Fibroblast of lung (primary cell): ENCODE data around the gene TMEM161A. TPM values are rescaled to one million over a fixed set of nuclear protein-coding genes. Genes with fewer than 3 reads are reported as not detected.

ENCODE experiments used
- DNase-seq, 2 donors: peaks; one replicate each; pipeline versions ENCODE4 v3.0.0 to v3.0.0-alpha.2; 2010; ENCODE audit warnings: low read depth in 2 of 2
- H2AFZ ChIP-seq: 2 replicates; pipeline ENCODE4 v1.5.1; 2012; ENCODE audit warnings: low read length, control low read depth, inconsistent platforms
- H3K27ac ChIP-seq: 2 replicates; pipeline ENCODE4 v1.5.1; 2011; ENCODE audit warnings: low read length, control low read depth; ENCODE audit not compliant: insufficient read depth
- H3K27me3 ChIP-seq: 2 replicates; pipeline ENCODE4 v1.5.1; 2011; ENCODE audit warnings: mild to moderate bottlenecking, low read length; ENCODE audit not compliant: control insufficient read depth, insufficient read depth
- H3K36me3 ChIP-seq: 2 replicates; pipeline ENCODE4 v1.5.1; 2011; ENCODE audit warnings: low read length; ENCODE audit not compliant: control insufficient read depth, insufficient read depth
- H3K4me1 ChIP-seq: 2 replicates; pipeline ENCODE4 v1.5.1; 2011; ENCODE audit warnings: low read length; ENCODE audit not compliant: control insufficient read depth, insufficient read depth; ENCODE audit errors: extremely low read depth
- H3K4me2 ChIP-seq: 2 replicates; pipeline ENCODE4 v1.5.1; 2011; ENCODE audit warnings: low read length, control low read depth; ENCODE audit not compliant: insufficient read depth; ENCODE audit errors: extremely low read depth
- H3K4me3 ChIP-seq, 4 experiments: fragments of 200-600 bp in 1 of 4; sonication (generic) in 1 of 4; replicated peaks in 1 of 4; 2 replicates each; pipeline ENCODE4 v1.5.1; 2011 to 2016; ENCODE audit warnings: low read length in 4 of 4, low read depth in 3 of 4, mild to moderate bottlenecking in 3 of 4, control low read depth in 2 of 4, inconsistent platforms in 1 of 4, mixed read lengths in 1 of 4; ENCODE audit not compliant: insufficient read depth in 1 of 4; ENCODE audit errors: control extremely low read depth in 1 of 4
- H3K79me2 ChIP-seq: 2 replicates; pipeline ENCODE4 v1.5.1; 2012; ENCODE audit warnings: mild to moderate bottlenecking, low read length, inconsistent platforms; ENCODE audit not compliant: control insufficient read depth, insufficient read depth
- H3K9ac ChIP-seq: 2 replicates; pipeline ENCODE4 v1.5.1; 2011; ENCODE audit warnings: mild to moderate bottlenecking, low read length, control low read depth; ENCODE audit not compliant: insufficient read depth
- H3K9me3 ChIP-seq: 2 replicates; pipeline ENCODE4 v1.5.1; 2012; ENCODE audit warnings: low read depth, low read length; ENCODE audit not compliant: control insufficient read depth, insufficient read depth
- H4K20me1 ChIP-seq: 2 replicates; pipeline ENCODE4 v1.5.1; 2011; ENCODE audit warnings: low read length; ENCODE audit not compliant: control insufficient read depth, insufficient read depth; ENCODE audit errors: extremely low read depth
- EZH2 ChIP-seq: IDR thresholded peaks from 2 replicates; pipeline ENCODE4 v1.5.1; 2012; ENCODE audit warnings: low read length, control low read depth, mild to moderate bottlenecking; ENCODE audit errors: missing control alignments
- polyA plus RNA-seq, 2 donors: library from polyadenylated mRNA; depleted of rRNA in 1 of 2; stranded (reverse) in 1 of 2; unstranded in 1 of 2; fragments of >200 nt; gene quantifications; 2 replicates each; pipeline ENCODE4 v1.2.1, GENCODE V29; 2011 to 2012; ENCODE audit warnings: missing spikeins in 1 of 2
- total RNA-seq: library from RNA; depleted of rRNA; stranded (reverse); fragments of >200 nt; gene quantifications from 2 replicates; pipeline ENCODE4 v1.2.1, GENCODE V29; 2014
- TF ChIP-seq, protein P1 (sequence below), 2 donors: IDR thresholded peaks in 1 of 2; conservative IDR thresholded peaks in 1 of 2; 1 replicate in 1 of 2; 2 replicates in 1 of 2; pipeline ENCODE4 v1.5.1; 2011 to 2012; ENCODE audit warnings: low read length in 2 of 2, control low read depth in 1 of 2, inconsistent platforms in 1 of 2, low read depth in 1 of 2, mild to moderate bottlenecking in 1 of 2

TMEM161A gene
- total and polyA plus RNA-seq, 2 donors (not counting 1 experiment from before 2014, with no cell fraction given) = 9.4 to 23.8 TPM

DNA sequence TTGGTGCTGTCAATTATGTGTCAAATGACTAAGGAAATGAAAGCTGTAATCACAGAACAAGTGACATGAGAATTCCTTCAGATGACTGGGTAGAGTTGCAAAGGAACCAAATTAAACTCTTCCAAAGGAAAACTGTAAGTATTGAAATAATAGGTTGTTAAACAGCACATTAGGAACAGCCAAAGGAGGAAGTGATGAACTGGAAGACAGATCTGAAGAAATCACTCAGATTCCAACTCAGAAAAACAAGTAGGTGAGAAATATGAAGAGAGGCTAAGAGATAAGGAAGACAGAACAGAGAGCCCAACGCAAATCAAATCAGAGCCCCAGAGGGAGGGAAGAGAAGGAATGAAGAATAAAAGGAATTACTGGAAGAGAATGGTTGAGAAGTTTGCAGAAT, 15.4 kb downstream of the TMEM161A start:
- no peaks in the 10 kb centered on the region for H3K9me3 ChIP-seq
- no peak overlapping the region for H3K4me2 ChIP-seq
- peaks cover 3% of the 10 kb centered on the region for H3K36me3 ChIP-seq

DNA sequence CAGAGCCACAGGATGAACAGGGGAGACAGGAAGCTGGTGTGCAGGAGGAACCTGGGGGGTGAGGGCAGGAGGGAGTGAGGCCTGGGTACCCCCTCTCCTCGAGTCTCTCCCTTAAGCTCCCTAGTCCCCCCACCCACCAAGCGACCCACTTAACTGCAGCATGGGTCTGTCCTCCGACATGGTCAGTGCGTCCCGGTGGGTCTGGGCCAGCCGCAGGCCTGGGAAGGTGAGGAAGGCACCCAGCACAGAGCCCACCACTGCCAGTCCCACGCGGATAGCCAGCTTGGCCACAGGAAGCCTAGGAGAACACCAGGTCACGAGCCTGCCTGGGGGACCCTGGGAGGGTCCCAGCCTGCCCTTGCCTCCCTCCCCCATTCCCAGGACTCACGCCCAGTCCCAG, 16.9 kb downstream of the TMEM161A start:
- Histone ChIP-seq H3K27ac (no peak overlapping the region), H3K9ac (no peak overlapping the region), H3K4me2 (no peak overlapping the region), H3K79me2 (no peaks in the 10 kb centered on the region), H3K36me3 (peaks cover 3% of the 10 kb centered on the region), H3K4me1 (no peaks in the 10 kb centered on the region), H2AFZ (no peak overlapping the region), H4K20me1 (no peaks in the 10 kb centered on the region), H3K9me3 (no peaks in the 10 kb centered on the region), H3K4me3 (no peak overlapping the region), H3K27me3 (no peaks in the 10 kb centered on the region)
- TF ChIP-seq, protein P1, sequence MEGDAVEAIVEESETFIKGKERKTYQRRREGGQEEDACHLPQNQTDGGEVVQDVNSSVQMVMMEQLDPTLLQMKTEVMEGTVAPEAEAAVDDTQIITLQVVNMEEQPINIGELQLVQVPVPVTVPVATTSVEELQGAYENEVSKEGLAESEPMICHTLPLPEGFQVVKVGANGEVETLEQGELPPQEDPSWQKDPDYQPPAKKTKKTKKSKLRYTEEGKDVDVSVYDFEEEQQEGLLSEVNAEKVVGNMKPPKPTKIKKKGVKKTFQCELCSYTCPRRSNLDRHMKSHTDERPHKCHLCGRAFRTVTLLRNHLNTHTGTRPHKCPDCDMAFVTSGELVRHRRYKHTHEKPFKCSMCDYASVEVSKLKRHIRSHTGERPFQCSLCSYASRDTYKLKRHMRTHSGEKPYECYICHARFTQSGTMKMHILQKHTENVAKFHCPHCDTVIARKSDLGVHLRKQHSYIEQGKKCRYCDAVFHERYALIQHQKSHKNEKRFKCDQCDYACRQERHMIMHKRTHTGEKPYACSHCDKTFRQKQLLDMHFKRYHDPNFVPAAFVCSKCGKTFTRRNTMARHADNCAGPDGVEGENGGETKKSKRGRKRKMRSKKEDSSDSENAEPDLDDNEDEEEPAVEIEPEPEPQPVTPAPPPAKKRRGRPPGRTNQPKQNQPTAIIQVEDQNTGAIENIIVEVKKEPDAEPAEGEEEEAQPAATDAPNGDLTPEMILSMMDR (conservative IDR thresholded peaks at IDR 0.05 in 1 of 2, IDR thresholded peaks at IDR 0.05 in 1 of 2; ENCODE audit: low read depth in 1 of 2, low read length in 2 of 2) = no peak
- TF ChIP-seq EZH2 = no peak
- DNase-seq = no peak

More for the DNA sequence above, 15.4 kb downstream of the TMEM161A start:
- TF ChIP-seq EZH2 = no peak
- TF ChIP-seq, protein P1 (conservative IDR thresholded peaks at IDR 0.05 in 1 of 2, IDR thresholded peaks at IDR 0.05 in 1 of 2; ENCODE audit: low read depth in 1 of 2, low read length in 2 of 2) = no peak
- Histone ChIP-seq H3K27ac (no peak overlapping the region), H3K4me3 (no peak overlapping the region), H3K4me1 (no peaks in the 10 kb centered on the region), H2AFZ (no peak overlapping the region), H3K79me2 (no peaks in the 10 kb centered on the region), H4K20me1 (no peaks in the 10 kb centered on the region), H3K9ac (no peak overlapping the region), H3K27me3 (no peaks in the 10 kb centered on the region)
- no peak for DNase-seq

DNA sequence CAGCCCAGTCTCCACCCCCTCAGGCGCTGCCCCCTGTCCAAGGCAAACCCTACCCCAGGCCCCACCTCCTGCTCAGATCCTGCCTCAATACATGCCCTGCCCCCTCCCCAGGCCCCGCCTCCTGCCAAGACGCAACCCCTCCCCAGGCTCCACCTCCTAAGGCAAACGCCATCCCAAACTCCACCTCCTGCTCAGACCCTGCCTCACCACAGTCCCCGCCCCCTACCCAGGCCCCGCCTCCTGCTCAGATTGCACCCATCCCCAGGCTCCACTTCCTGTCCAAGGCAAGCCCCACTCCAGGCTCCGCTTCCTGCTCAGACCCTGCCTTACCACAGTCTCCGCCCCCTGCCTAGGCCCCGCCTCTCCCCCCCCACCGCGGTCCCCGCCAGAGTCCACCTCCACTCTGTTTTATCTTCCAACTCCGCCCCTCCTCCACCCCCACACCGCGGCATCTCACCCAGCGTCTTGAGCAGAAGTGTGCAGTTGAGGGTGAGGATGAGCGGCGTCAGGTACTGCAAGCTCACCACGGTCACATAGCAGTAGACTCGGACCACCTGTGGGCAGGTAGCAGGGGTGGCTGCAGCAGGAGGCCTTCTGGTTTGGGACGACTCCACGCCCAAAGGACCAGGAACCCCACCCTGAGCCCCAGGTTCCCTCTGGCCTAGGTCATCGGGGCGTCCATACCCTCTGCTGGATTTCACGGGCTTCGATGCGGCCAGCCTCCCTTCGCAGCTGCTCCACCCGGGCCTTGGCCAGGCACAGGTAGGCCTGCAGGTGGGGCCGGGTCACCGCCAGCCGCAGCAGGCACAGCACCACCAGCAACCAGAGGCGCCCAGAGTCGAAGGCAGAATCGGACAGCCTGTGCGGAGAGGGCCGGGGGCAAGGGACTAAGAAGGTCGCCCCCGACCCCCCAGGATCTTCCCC, 17.7 kb downstream of the TMEM161A start:
- DNase-seq = peak; percentile 68 to 81
- Histone ChIP-seq H3K27ac (no peak overlapping the region), H3K9me3 (no peaks in the 10 kb centered on the region), H3K4me3 (no peak overlapping the region), H3K27me3 (no peaks in the 10 kb centered on the region), H2AFZ (no peak overlapping the region), H3K4me1 (no peaks in the 10 kb centered on the region), H3K9ac (no peak overlapping the region), H3K36me3 (peaks cover 3% of the 10 kb centered on the region), H3K4me2 (no peak overlapping the region), H3K79me2 (no peaks in the 10 kb centered on the region), H4K20me1 (no peaks in the 10 kb centered on the region)
- TF ChIP-seq, protein P1 (conservative IDR thresholded peaks at IDR 0.05 in 1 of 2, IDR thresholded peaks at IDR 0.05 in 1 of 2; ENCODE audit: low read depth in 1 of 2, low read length in 2 of 2) = no peak
- no peak for TF ChIP-seq EZH2
